ENCODE data around the gene MLEC. TPM values are rescaled to one million over a fixed set of nuclear protein-coding genes. Genes with fewer than 3 reads are reported as not detected.

The MLEC gene
- total and polyA plus RNA-seq, 2 donors (not counting 1 experiment from before 2014, with no cell fraction given) = 56.4 to 120 TPM

DNA sequence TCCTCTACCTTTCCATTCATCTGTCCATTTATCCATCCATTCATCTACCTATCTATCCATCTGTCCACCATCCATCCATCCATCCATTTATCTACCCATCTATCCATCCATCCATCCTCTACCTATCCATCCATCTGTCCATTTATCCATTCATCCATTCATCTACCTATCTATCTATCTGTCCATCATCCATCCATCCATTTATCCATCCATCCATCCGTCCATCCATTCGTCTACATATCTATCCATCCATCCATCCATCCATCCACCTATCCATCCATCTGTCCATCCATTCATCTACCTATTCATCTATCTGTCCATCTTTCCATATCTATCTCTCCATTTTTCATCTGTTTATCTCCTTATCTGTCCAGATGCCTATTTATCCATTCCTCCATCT lies 25.5 kb upstream of the MLEC start:
- Histone ChIP-seq H3K79me2 (ENCODE audit: control insufficient read depth, insufficient read depth, low read length) (no peaks in the 10 kb centered on the region), H3K4me3 (replicated peaks in 1 of 4; ENCODE audit: control extremely low read depth in 1 of 4, insufficient read depth in 1 of 4, low read depth in 3 of 4, low read length in 4 of 4) (no peak overlapping the region), H3K27me3 (ENCODE audit: control insufficient read depth, insufficient read depth, low read length) (peaks cover 5% of the 10 kb centered on the region), H3K9me3 (ENCODE audit: control insufficient read depth, insufficient read depth, low read depth, low read length) (no peaks in the 10 kb centered on the region), H2AFZ (ENCODE audit: low read length) (no peak overlapping the region), H3K9ac (ENCODE audit: insufficient read depth, low read length) (no peak overlapping the region), H3K27ac (ENCODE audit: insufficient read depth, low read length) (no peak overlapping the region), H3K4me1 (ENCODE audit: control insufficient read depth, extremely low read depth, insufficient read depth, low read length) (no peaks in the 10 kb centered on the region), H3K36me3 (ENCODE audit: control insufficient read depth, insufficient read depth, low read length) (no peaks in the 10 kb centered on the region), H4K20me1 (ENCODE audit: control insufficient read depth, extremely low read depth, insufficient read depth, low read length) (no peaks in the 10 kb centered on the region), H3K4me2 (ENCODE audit: extremely low read depth, insufficient read depth, low read length) (no peak overlapping the region)
- no peak for TF ChIP-seq EZH2 (IDR thresholded peaks at IDR 0.05; ENCODE audit: low read length, missing control alignments)
- TF ChIP-seq, protein P1, sequence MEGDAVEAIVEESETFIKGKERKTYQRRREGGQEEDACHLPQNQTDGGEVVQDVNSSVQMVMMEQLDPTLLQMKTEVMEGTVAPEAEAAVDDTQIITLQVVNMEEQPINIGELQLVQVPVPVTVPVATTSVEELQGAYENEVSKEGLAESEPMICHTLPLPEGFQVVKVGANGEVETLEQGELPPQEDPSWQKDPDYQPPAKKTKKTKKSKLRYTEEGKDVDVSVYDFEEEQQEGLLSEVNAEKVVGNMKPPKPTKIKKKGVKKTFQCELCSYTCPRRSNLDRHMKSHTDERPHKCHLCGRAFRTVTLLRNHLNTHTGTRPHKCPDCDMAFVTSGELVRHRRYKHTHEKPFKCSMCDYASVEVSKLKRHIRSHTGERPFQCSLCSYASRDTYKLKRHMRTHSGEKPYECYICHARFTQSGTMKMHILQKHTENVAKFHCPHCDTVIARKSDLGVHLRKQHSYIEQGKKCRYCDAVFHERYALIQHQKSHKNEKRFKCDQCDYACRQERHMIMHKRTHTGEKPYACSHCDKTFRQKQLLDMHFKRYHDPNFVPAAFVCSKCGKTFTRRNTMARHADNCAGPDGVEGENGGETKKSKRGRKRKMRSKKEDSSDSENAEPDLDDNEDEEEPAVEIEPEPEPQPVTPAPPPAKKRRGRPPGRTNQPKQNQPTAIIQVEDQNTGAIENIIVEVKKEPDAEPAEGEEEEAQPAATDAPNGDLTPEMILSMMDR (conservative IDR thresholded peaks at IDR 0.05 in 1 of 2, IDR thresholded peaks at IDR 0.05 in 1 of 2; ENCODE audit: low read depth in 1 of 2, low read length in 2 of 2) = no peak
- no peak for DNase-seq (ENCODE audit: low read depth in 2 of 2)

DNA sequence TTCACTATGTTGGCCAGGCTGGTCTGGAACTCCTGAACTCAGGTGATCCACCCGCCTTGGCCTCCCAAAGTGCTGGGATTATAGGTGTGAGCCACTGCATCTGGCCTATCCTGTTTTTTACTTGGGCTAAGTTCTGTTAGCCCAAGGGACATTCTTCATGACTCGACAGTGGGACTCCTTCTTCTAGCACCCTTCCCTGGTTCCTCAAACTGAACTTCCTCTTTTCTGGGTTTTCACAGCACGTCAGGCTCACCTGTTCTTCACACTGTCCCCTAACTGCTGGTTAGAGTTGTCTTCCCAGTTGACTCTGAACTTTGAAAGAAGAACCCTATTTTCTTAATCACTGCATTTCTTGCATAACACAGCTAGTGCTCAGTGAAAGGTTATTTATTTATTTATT lies 24.1 kb upstream of the MLEC start:
- no peaks in the 10 kb centered on the region for H4K20me1 ChIP-seq (ENCODE audit: control insufficient read depth, extremely low read depth, insufficient read depth, low read length)
- no peaks in the 10 kb centered on the region for H3K36me3 ChIP-seq (ENCODE audit: control insufficient read depth, insufficient read depth, low read length)
- H3K9ac ChIP-seq (ENCODE audit: insufficient read depth, low read length) = no peak overlapping the region
- no peak for DNase-seq (ENCODE audit: low read depth in 2 of 2)
- H3K27me3 ChIP-seq (ENCODE audit: control insufficient read depth, insufficient read depth, low read length) = peaks cover 5% of the 10 kb centered on the region
- no peak overlapping the region for H2AFZ ChIP-seq (ENCODE audit: low read length)
- no peaks in the 10 kb centered on the region for H3K4me1 ChIP-seq (ENCODE audit: control insufficient read depth, extremely low read depth, insufficient read depth, low read length)
- no peak overlapping the region for H3K4me2 ChIP-seq (ENCODE audit: extremely low read depth, insufficient read depth, low read length)
- no peaks in the 10 kb centered on the region for H3K9me3 ChIP-seq (ENCODE audit: control insufficient read depth, insufficient read depth, low read depth, low read length)
- no peaks in the 10 kb centered on the region for H3K79me2 ChIP-seq (ENCODE audit: control insufficient read depth, insufficient read depth, low read length)
- no peak overlapping the region for H3K27ac ChIP-seq (ENCODE audit: insufficient read depth, low read length)
- TF ChIP-seq EZH2 (IDR thresholded peaks at IDR 0.05; ENCODE audit: low read length, missing control alignments) = no peak
- TF ChIP-seq, protein P1 (conservative IDR thresholded peaks at IDR 0.05 in 1 of 2, IDR thresholded peaks at IDR 0.05 in 1 of 2; ENCODE audit: low read depth in 1 of 2, low read length in 2 of 2) = no peak
- no peak overlapping the region for H3K4me3 ChIP-seq (replicated peaks in 1 of 4; ENCODE audit: control extremely low read depth in 1 of 4, insufficient read depth in 1 of 4, low read depth in 3 of 4, low read length in 4 of 4)

GRCh38 chr12:120663741-120664140 lies 23.2 kb upstream of the MLEC start:
- TF ChIP-seq, protein P1 (conservative IDR thresholded peaks at IDR 0.05 in 1 of 2, IDR thresholded peaks at IDR 0.05 in 1 of 2; ENCODE audit: low read depth in 1 of 2, low read length in 2 of 2) = no peak
- no peak for TF ChIP-seq EZH2 (IDR thresholded peaks at IDR 0.05; ENCODE audit: low read length, missing control alignments)
- no peaks in the 10 kb centered on the region for H3K36me3 ChIP-seq (ENCODE audit: control insufficient read depth, insufficient read depth, low read length)
- no peak overlapping the region for H3K4me2 ChIP-seq (ENCODE audit: extremely low read depth, insufficient read depth, low read length)
- no peaks in the 10 kb centered on the region for H3K9me3 ChIP-seq (ENCODE audit: control insufficient read depth, insufficient read depth, low read depth, low read length)
- no peak for DNase-seq (ENCODE audit: low read depth in 2 of 2)
- no peaks in the 10 kb centered on the region for H4K20me1 ChIP-seq (ENCODE audit: control insufficient read depth, extremely low read depth, insufficient read depth, low read length)
- H3K79me2 ChIP-seq (ENCODE audit: control insufficient read depth, insufficient read depth, low read length) = no peaks in the 10 kb centered on the region
- H3K27ac ChIP-seq (ENCODE audit: insufficient read depth, low read length) = no peak overlapping the region
- no peak overlapping the region for H3K4me3 ChIP-seq (replicated peaks in 1 of 4; ENCODE audit: control extremely low read depth in 1 of 4, insufficient read depth in 1 of 4, low read depth in 3 of 4, low read length in 4 of 4)
- H3K27me3 ChIP-seq (ENCODE audit: control insufficient read depth, insufficient read depth, low read length) = peaks cover 5% of the 10 kb centered on the region
- no peak overlapping the region for H2AFZ ChIP-seq (ENCODE audit: low read length)
- H3K9ac ChIP-seq (ENCODE audit: insufficient read depth, low read length) = no peak overlapping the region
- H3K4me1 ChIP-seq (ENCODE audit: control insufficient read depth, extremely low read depth, insufficient read depth, low read length) = no peaks in the 10 kb centered on the region
